ENCODE data around the gene AUTS2.

The AUTS2 gene

GRCh38 chr7:70835658-70836057, 1237.4 kb downstream of the AUTS2 start:
- H3K4me1 ChIP-seq (ENCODE audit: control insufficient read depth, insufficient read depth, low read length), result no peaks in the 10 kb centered on the region
- no peak overlapping the region for H3K4me3 ChIP-seq (ENCODE audit: low read length)
- H3K27ac ChIP-seq (ENCODE audit: low read depth, low read length), result no peak overlapping the region
- H3K9ac ChIP-seq (ENCODE audit: low read length), result no peak overlapping the region
- no peaks in the 10 kb centered on the region for H3K27me3 ChIP-seq (ENCODE audit: control insufficient read depth, insufficient read depth, low read length)
- H3K36me3 ChIP-seq (ENCODE audit: control insufficient read depth, insufficient read depth, low read length), result no peaks in the 10 kb centered on the region

- Histone ChIP-seq H3K27ac (ENCODE audit: low read depth, low read length) (no peak overlapping the region), H3K27me3 (ENCODE audit: control insufficient read depth, insufficient read depth, low read length) (no peaks in the 10 kb centered on the region), H3K4me1 (ENCODE audit: control insufficient read depth, insufficient read depth, low read length) (no peaks in the 10 kb centered on the region), H3K9ac (ENCODE audit: low read length) (no peak overlapping the region), H3K4me3 (ENCODE audit: low read length) (no peak overlapping the region), H3K36me3 (ENCODE audit: control insufficient read depth, insufficient read depth, low read length) (no peaks in the 10 kb centered on the region)
Observed at GRCh38 chr7:70836279-70836678, 1238.0 kb downstream of the AUTS2 start.

- H3K9ac ChIP-seq (ENCODE audit: low read length), result no peak overlapping the region
- no peak overlapping the region for H3K4me3 ChIP-seq (ENCODE audit: low read length)
- no peaks in the 10 kb centered on the region for H3K27me3 ChIP-seq (ENCODE audit: control insufficient read depth, insufficient read depth, low read length)
- no peaks in the 10 kb centered on the region for H3K4me1 ChIP-seq (ENCODE audit: control insufficient read depth, insufficient read depth, low read length)
- no peaks in the 10 kb centered on the region for H3K36me3 ChIP-seq (ENCODE audit: control insufficient read depth, insufficient read depth, low read length)
- no peak overlapping the region for H3K27ac ChIP-seq (ENCODE audit: low read depth, low read length)
Observed at GRCh38 chr7:70836946-70837345, 1238.7 kb downstream of the AUTS2 start.

- Histone ChIP-seq H3K9ac (ENCODE audit: low read length) (no peak overlapping the region), H3K27me3 (ENCODE audit: control insufficient read depth, insufficient read depth, low read length) (no peaks in the 10 kb centered on the region), H3K4me1 (ENCODE audit: control insufficient read depth, insufficient read depth, low read length) (no peaks in the 10 kb centered on the region), H3K36me3 (ENCODE audit: control insufficient read depth, insufficient read depth, low read length) (no peaks in the 10 kb centered on the region), H3K27ac (ENCODE audit: low read depth, low read length) (no peak overlapping the region), H3K4me3 (ENCODE audit: low read length) (no peak overlapping the region)
Observed at GRCh38 chr7:70837589-70837988, 1239.3 kb downstream of the AUTS2 start.

GRCh38 chr7:70838292-70838907, 1240.1 kb downstream of the AUTS2 start:
- no peak overlapping the region for H3K4me3 ChIP-seq (ENCODE audit: low read length)
- H3K9ac ChIP-seq (ENCODE audit: low read length), result no peak overlapping the region
- no peaks in the 10 kb centered on the region for H3K27me3 ChIP-seq (ENCODE audit: control insufficient read depth, insufficient read depth, low read length)
- no peaks in the 10 kb centered on the region for H3K4me1 ChIP-seq (ENCODE audit: control insufficient read depth, insufficient read depth, low read length)
- no peak overlapping the region for H3K27ac ChIP-seq (ENCODE audit: low read depth, low read length)
- no peaks in the 10 kb centered on the region for H3K36me3 ChIP-seq (ENCODE audit: control insufficient read depth, insufficient read depth, low read length)

All from rectal smooth muscle tissue (tissue), 1 donor.